Osteoblast (primary cell): Measurements from ENCODE around the gene WTAP. TPM values are rescaled to one million over a fixed set of nuclear protein-coding genes. Genes with fewer than 3 reads are reported as not detected.
"Not testable (repeated sequence)": the region's sequence is repeated elsewhere in the genome, so short reads cannot be mapped to it uniquely, and the experiment has no call there.

Source experiments
- DNase-seq: peaks from one replicate; pipeline ENCODE4 v3.0.0; 2011; ENCODE audit warnings: low spot score, mixed read lengths; ENCODE audit not compliant: insufficient read length; ENCODE audit errors: missing footprints
- H2AFZ ChIP-seq: 2 replicates; pipeline ENCODE4 v1.6.0; 2011; ENCODE audit warnings: mild to moderate bottlenecking, low read length
- H3K27ac ChIP-seq: 2 replicates; pipeline ENCODE4 v1.5.1; 2011; ENCODE audit warnings: mild to moderate bottlenecking, low read depth, low read length, moderate library complexity
- H3K27me3 ChIP-seq: 2 replicates; pipeline ENCODE4 v1.6.0; 2012; ENCODE audit warnings: mild to moderate bottlenecking, control low read depth, inconsistent platforms, low read length, moderate library complexity; ENCODE audit not compliant: insufficient read depth
- H3K36me3 ChIP-seq: 2 replicates; pipeline ENCODE4 v1.5.1; 2011; ENCODE audit warnings: mild to moderate bottlenecking, low read length, control low read depth, moderate library complexity; ENCODE audit not compliant: insufficient read depth
- H3K4me1 ChIP-seq: 2 replicates; pipeline ENCODE4 v1.5.1; 2011; ENCODE audit warnings: mild to moderate bottlenecking, low read length, control low read depth, moderate library complexity; ENCODE audit not compliant: insufficient read depth
- H3K4me2 ChIP-seq: 2 replicates; pipeline ENCODE4 v1.6.0; 2011; ENCODE audit warnings: mild to moderate bottlenecking, low read length; ENCODE audit not compliant: insufficient read depth
- H3K4me3 ChIP-seq: fragments of 200-600 bp; sonication (generic); 3 replicates; pipeline ENCODE4 v1.5.1; 2012; ENCODE audit warnings: mild to moderate bottlenecking, low read length, inconsistent platforms; ENCODE audit not compliant: insufficient read depth
- H3K79me2 ChIP-seq: 2 replicates; pipeline ENCODE4 v1.6.0; 2012; ENCODE audit warnings: mild to moderate bottlenecking, low read length, control low read depth, inconsistent platforms; ENCODE audit not compliant: insufficient read depth
- H3K9me3 ChIP-seq: 2 replicates; pipeline ENCODE4 v1.5.1; 2011; ENCODE audit warnings: low read depth, low read length, control low read depth
- H4K20me1 ChIP-seq: 2 replicates; pipeline ENCODE4 v1.6.0; 2012; ENCODE audit warnings: mild to moderate bottlenecking, low read length, control low read depth; ENCODE audit not compliant: insufficient read depth
- total RNA-seq: library from RNA; depleted of rRNA; stranded (reverse); fragments of >200 nt; gene quantifications from 2 replicates; pipeline ENCODE4 v1.2.3, GENCODE V29; 2012
- TF ChIP-seq, protein P1 (sequence below): IDR thresholded peaks from 2 replicates; pipeline ENCODE4 v1.5.1; 2011; ENCODE audit warnings: mild to moderate bottlenecking, low read depth, low read length, moderate library complexity; ENCODE audit errors: extremely low read depth

Gene WTAP
- total RNA-seq, 1 donor: 119 TPM

DNA sequence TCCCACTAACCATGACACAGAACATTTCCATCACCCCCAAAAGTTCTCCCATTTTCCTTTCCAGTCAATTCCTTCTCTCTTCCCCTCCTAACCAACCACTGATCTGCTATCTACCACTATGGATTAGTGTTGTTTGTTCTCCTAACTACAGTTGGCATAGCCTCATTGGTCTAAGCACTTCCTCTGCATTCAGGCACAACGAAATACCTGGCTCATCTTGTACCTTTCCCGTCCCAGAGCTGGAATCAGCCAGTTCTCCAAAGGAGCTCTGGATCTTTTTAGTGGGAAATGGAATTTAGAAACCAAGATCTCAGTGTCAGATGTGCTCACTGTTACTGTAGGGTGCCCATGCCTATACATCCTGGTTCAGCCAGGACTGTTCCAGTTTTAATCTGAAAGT lies 4.0 kb upstream of the WTAP start:
- H3K36me3 ChIP-seq: peaks cover 3% of the 10 kb centered on the region
- H4K20me1 ChIP-seq: peaks cover 2% of the 10 kb centered on the region
- H2AFZ ChIP-seq: no peak overlapping the region
- no peak overlapping the region for H3K4me3 ChIP-seq
- DNase-seq: no peak
- H3K27ac ChIP-seq: no peak overlapping the region
- H3K9me3 ChIP-seq: no peaks in the 10 kb centered on the region
- H3K4me2 ChIP-seq: no peak overlapping the region
- TF ChIP-seq, protein P1, sequence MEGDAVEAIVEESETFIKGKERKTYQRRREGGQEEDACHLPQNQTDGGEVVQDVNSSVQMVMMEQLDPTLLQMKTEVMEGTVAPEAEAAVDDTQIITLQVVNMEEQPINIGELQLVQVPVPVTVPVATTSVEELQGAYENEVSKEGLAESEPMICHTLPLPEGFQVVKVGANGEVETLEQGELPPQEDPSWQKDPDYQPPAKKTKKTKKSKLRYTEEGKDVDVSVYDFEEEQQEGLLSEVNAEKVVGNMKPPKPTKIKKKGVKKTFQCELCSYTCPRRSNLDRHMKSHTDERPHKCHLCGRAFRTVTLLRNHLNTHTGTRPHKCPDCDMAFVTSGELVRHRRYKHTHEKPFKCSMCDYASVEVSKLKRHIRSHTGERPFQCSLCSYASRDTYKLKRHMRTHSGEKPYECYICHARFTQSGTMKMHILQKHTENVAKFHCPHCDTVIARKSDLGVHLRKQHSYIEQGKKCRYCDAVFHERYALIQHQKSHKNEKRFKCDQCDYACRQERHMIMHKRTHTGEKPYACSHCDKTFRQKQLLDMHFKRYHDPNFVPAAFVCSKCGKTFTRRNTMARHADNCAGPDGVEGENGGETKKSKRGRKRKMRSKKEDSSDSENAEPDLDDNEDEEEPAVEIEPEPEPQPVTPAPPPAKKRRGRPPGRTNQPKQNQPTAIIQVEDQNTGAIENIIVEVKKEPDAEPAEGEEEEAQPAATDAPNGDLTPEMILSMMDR: no peak
- H3K79me2 ChIP-seq: peaks cover 73% of the 10 kb centered on the region
- H3K4me1 ChIP-seq: peaks cover 9% of the 10 kb centered on the region
- H3K27me3 ChIP-seq: no peaks in the 10 kb centered on the region

DNA sequence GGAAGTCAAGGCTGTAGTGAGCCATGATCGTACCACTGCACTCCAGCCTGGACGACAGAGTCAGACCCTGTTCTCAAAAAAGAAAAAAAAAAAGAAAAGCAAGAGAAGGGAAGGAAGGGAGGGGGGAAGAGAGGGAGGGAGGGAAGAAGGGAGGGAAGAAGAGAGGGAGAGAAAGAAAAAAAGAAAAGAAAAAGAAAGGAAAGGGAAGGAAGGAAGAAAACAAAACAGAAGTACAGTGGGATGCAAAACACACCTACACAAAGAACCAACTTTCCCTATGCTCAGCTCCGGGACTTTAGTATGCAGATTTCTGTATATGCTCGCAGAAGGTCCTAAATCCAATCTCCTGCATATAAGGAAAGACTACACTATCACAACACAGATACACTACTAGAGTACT lies 2.5 kb upstream of the WTAP start:
- peaks cover 20% of the 10 kb centered on the region for H3K4me1 ChIP-seq
- H3K27me3 ChIP-seq: no peaks in the 10 kb centered on the region
- H3K4me2 ChIP-seq: no peak overlapping the region
- no peak overlapping the region for H3K4me3 ChIP-seq
- no peak overlapping the region for H3K27ac ChIP-seq
- H4K20me1 ChIP-seq: peaks cover 17% of the 10 kb centered on the region
- DNase-seq: no peak
- no peak overlapping the region for H2AFZ ChIP-seq
- peaks cover 3% of the 10 kb centered on the region for H3K36me3 ChIP-seq
- peaks cover 78% of the 10 kb centered on the region for H3K79me2 ChIP-seq
- TF ChIP-seq, protein P1: no peak
- no peaks in the 10 kb centered on the region for H3K9me3 ChIP-seq

DNA sequence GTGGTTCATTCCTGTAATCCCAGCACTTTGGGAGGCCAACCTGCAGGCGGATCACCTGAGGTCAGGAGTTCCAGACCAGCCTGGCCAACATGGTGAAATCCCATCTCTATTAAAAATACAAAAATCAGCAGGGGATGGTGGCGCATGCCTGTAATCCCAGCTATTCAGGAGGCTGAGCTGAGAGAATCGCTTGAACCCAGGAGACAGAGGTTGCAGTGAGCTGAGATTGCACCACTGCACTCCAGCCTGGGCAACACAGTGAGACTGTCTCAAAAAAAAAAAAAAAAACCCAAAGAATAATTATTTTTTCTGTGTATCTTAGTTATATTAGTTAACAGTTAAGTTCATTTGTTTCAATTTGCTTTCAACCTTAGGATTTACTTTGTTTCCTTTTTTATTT lies 2.1 kb upstream of the WTAP start:
- peaks cover 24% of the 10 kb centered on the region for H3K4me1 ChIP-seq
- H3K27ac ChIP-seq, H3K27me3 ChIP-seq, H3K4me3 ChIP-seq, H3K4me2 ChIP-seq, H3K9me3 ChIP-seq, H2AFZ ChIP-seq, H3K36me3 ChIP-seq: not testable (repeated sequence)
- peaks cover 22% of the 10 kb centered on the region for H4K20me1 ChIP-seq
- H3K79me2 ChIP-seq: peaks cover 82% of the 10 kb centered on the region
- peak; percentile 46 for DNase-seq

DNA sequence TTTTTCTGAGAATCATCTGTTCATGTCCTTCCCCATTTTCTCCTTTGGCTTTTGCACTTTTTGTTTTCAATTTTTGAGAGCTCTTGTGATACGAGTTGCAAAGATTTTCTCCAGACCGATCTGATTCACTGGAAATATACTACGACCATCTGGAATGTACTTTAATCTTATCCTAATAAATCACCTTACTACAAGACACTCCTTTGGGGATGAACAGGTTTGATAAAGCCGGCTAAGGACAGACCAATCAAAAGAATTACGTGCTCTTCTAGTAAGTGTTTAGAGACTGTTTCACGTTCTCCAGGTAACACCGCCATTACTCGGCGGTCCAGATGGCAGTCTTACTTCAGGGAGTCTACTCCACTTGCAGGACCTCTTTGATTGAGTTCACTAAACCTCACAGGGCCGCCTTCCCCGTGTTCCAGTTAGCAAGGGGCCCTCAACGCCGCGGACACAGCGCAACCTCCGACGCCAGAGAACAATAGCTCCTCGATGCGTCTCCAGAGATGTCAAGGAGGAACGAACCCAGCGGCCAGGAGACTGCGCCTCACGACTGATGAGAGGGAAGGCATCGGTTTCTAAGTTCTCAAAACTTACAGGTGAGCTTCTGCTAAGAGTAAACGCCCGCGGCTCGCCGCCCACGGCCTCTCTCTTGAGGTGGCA lies 920 bp upstream of the WTAP start:
- peaks cover 3% of the 10 kb centered on the region for H3K36me3 ChIP-seq
- DNase-seq: peak; percentile 78
- peaks cover 33% of the 10 kb centered on the region for H4K20me1 ChIP-seq
- H3K27ac ChIP-seq: peak overlapping the region; percentile 91
- H3K9me3 ChIP-seq: no peaks in the 10 kb centered on the region
- H2AFZ ChIP-seq: peak overlapping the region; percentile 97
- TF ChIP-seq, protein P1: no peak
- no peaks in the 10 kb centered on the region for H3K27me3 ChIP-seq
- peak overlapping the region; percentile 96 for H3K4me2 ChIP-seq
- H3K4me1 ChIP-seq: peaks cover 25% of the 10 kb centered on the region
- peak overlapping the region; percentile 84 for H3K4me3 ChIP-seq
- H3K79me2 ChIP-seq: peaks cover 90% of the 10 kb centered on the region
